GM15510 (cell line): ENCODE data around the gene LCN10.

Experiments used
- POLR2A ChIP-seq: IDR thresholded peaks from 3 replicates; pipeline ENCODE4 v1.6.1; 2011; ENCODE audit warnings: borderline replicate concordance; ENCODE audit not compliant: insufficient read length; ENCODE audit errors: extremely low read depth

The LCN10 gene

GRCh38 chr9:136757328-136757727 is 14.6 kb upstream of the LCN10 start:
- no peak for TF ChIP-seq POLR2A

GRCh38 chr9:136756836-136757235 is 14.1 kb upstream of the LCN10 start:
- TF ChIP-seq POLR2A, result no peak

- TF ChIP-seq POLR2A, result no peak
Observed at GRCh38 chr9:136756134-136756438, 13.3 kb upstream of the LCN10 start.

- TF ChIP-seq POLR2A, result no peak
Observed at GRCh38 chr9:136754626-136755301, 12.0 kb upstream of the LCN10 start.

GRCh38 chr9:136754059-136754572 is 11.4 kb upstream of the LCN10 start:
- TF ChIP-seq POLR2A, result no peak

GRCh38 chr9:136753371-136754058 is 10.8 kb upstream of the LCN10 start:
- no peak for TF ChIP-seq POLR2A

GRCh38 chr9:136751814-136752213 is 9.1 kb upstream of the LCN10 start:
- no peak for TF ChIP-seq POLR2A

GRCh38 chr9:136751244-136751643 is 8.5 kb upstream of the LCN10 start:
- no peak for TF ChIP-seq POLR2A

GRCh38 chr9:136750526-136750925 is 7.8 kb upstream of the LCN10 start:
- TF ChIP-seq POLR2A, result no peak

GRCh38 chr9:136748666-136749611 is 6.2 kb upstream of the LCN10 start:
- no peak for TF ChIP-seq POLR2A

GRCh38 chr9:136748201-136748600 is 5.5 kb upstream of the LCN10 start, which contains the start of gene LCN6:
Gene LCN6 (minus strand): TSS chr9:136748525. CDS start chr9:136748483, 42 bp downstream.
- no peak for TF ChIP-seq POLR2A

- TF ChIP-seq POLR2A, result no peak
Observed at GRCh38 chr9:136747161-136748060, 4.7 kb upstream of the LCN10 start.

- TF ChIP-seq POLR2A, result no peak
Observed at GRCh38 chr9:136746621-136747020, 3.9 kb upstream of the LCN10 start.

- TF ChIP-seq POLR2A, result no peak
Observed at GRCh38 chr9:136746155-136746490, 3.4 kb upstream of the LCN10 start.
